ENCODE data around the gene CLN3.

GRCh38 chr16:28491230-28491969 is 474 bp downstream of the CLN3 start:
- TF ChIP-seq CTCF (conservative IDR thresholded peaks at IDR 0.05; ENCODE audit: low read depth in 2 of 2) (peak in 1 of 2 experiments; percentile 39; a peak in 2 of 4 replicates), ETS1 (IDR thresholded peaks at IDR 0.05) (no peak), POLR2AphosphoS5 (IDR thresholded peaks at IDR 0.05; ENCODE audit: low read depth) (0 out of 2 replicates have a peak, but pooled peaks have one; percentile 60)

Data from GM23338 (cell line).